BE2C (cell line): ENCODE measurements around the gene UBTD1.

Experiments
- DNase-seq: peaks from one replicate; pipeline ENCODE4 v3.0.0-alpha.2; 2020
- H3K27me3 ChIP-seq: fragments of 250-450 bp; sonication (Bioruptor Pico); 2 replicates; pipeline ENCODE4 v1.5.1; 2020; ENCODE audit warnings: mild to moderate bottlenecking
- H3K36me3 ChIP-seq: fragments of 250-450 bp; sonication (Bioruptor Pico); 2 replicates; pipeline ENCODE4 v1.5.1; 2020; ENCODE audit warnings: mild to moderate bottlenecking
- H3K4me1 ChIP-seq: fragments of 250-450 bp; sonication (Bioruptor Pico); 2 replicates; pipeline ENCODE4 v1.5.1; 2020
- H3K4me3 ChIP-seq: 2 replicates; pipeline ENCODE4 v1.5.1; 2011; ENCODE audit warnings: low read depth, low read length
- H3K9me3 ChIP-seq: fragments of 250-450 bp; sonication (Bioruptor Pico); 2 replicates; pipeline ENCODE4 v1.5.1; 2020
- TF ChIP-seq, protein P1 (sequence below): IDR thresholded peaks from 2 replicates; pipeline ENCODE4 v1.5.1; 2012; ENCODE audit warnings: mild to moderate bottlenecking, low read depth, low read length

Gene UBTD1

DNA sequence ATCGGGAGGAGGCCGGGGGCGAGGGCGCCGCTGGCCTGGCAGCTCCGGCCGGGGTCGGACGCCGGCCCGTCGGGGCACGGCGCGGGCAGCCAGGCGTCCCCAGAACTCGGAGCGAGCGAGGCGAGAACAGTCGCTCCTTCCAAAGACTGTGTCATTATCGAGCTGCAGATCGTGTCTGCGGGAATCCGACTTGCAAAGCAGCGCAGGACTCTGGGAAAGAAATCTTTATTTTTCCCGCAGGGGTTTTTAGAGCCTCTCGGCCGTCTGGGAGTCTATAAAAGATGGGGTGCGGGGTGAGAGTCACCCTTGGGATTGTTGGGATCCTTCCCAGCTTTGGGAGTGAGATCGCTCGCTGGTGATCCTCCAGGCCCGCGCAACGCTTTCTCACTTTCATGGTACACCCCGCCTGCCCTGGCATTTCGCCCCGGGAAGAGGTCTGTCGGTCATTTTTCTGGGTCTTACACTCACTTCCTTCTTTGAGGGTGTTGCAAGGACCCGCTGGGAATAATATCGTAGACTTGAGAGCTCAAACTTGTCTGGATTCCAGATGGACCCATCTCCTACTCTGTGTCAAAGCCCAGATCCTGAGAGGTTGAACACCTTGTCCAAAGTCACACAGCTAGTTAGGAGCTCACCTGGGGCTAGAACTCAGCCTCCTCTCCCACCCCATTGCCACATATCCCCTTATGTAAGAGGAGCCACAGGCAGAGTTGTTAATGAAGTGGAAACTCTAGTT is 1.0 kb downstream of the UBTD1 start:
- Histone ChIP-seq H3K4me1 (no peaks in the 10 kb centered on the region), H3K4me3 (peak overlapping the region; percentile 99), H3K27me3 (peaks cover 24% of the 10 kb centered on the region), H3K36me3 (no peaks in the 10 kb centered on the region), H3K9me3 (no peaks in the 10 kb centered on the region)
- TF ChIP-seq, protein P1, sequence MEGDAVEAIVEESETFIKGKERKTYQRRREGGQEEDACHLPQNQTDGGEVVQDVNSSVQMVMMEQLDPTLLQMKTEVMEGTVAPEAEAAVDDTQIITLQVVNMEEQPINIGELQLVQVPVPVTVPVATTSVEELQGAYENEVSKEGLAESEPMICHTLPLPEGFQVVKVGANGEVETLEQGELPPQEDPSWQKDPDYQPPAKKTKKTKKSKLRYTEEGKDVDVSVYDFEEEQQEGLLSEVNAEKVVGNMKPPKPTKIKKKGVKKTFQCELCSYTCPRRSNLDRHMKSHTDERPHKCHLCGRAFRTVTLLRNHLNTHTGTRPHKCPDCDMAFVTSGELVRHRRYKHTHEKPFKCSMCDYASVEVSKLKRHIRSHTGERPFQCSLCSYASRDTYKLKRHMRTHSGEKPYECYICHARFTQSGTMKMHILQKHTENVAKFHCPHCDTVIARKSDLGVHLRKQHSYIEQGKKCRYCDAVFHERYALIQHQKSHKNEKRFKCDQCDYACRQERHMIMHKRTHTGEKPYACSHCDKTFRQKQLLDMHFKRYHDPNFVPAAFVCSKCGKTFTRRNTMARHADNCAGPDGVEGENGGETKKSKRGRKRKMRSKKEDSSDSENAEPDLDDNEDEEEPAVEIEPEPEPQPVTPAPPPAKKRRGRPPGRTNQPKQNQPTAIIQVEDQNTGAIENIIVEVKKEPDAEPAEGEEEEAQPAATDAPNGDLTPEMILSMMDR, result no peak
- no peak for DNase-seq

DNA sequence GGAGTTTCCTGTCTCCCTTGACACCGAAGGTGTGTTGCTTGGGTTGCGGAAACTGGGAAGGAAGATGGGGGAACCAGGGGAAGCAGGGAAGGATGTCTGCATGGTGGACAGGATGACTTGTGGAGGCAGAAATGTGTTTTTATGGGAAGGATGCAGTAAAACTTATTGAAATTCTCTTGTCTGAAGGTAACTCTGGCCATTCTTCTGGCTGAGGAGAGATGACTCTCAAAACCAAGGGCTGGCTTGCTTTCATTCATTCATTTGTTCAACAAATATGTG is 1.5 kb downstream of the UBTD1 start:
- no peaks in the 10 kb centered on the region for H3K9me3 ChIP-seq
- no peaks in the 10 kb centered on the region for H3K36me3 ChIP-seq
- no peak for DNase-seq
- H3K4me1 ChIP-seq, result no peaks in the 10 kb centered on the region
- peaks cover 24% of the 10 kb centered on the region for H3K27me3 ChIP-seq
- no peak overlapping the region for H3K4me3 ChIP-seq
- TF ChIP-seq, protein P1, result no peak

DNA sequence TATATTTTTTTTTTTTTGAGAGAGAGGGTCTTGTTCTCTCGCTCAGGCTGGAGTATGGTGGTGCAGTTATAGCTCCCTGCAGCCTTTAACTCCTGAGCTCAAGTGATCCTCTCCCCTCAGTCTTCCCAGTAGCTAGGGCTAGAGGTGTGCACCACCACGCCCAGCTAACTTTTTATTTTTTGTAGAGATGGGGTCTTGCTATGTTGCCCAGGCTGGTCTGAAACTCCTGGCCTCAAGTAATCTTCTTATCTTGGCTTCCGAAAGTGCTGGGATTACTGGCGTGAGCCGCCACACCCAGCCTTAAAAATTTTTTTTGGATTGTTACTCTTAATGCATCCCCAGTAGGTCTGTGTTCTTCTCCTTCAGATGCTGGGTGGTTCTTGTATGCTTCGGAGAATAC is 4.2 kb downstream of the UBTD1 start:
- Histone ChIP-seq H3K9me3 (no peaks in the 10 kb centered on the region), H3K4me3 (no peak overlapping the region), H3K27me3 (peaks cover 24% of the 10 kb centered on the region), H3K4me1 (no peaks in the 10 kb centered on the region), H3K36me3 (no peaks in the 10 kb centered on the region)
- no peak for DNase-seq
- TF ChIP-seq, protein P1, result no peak

DNA sequence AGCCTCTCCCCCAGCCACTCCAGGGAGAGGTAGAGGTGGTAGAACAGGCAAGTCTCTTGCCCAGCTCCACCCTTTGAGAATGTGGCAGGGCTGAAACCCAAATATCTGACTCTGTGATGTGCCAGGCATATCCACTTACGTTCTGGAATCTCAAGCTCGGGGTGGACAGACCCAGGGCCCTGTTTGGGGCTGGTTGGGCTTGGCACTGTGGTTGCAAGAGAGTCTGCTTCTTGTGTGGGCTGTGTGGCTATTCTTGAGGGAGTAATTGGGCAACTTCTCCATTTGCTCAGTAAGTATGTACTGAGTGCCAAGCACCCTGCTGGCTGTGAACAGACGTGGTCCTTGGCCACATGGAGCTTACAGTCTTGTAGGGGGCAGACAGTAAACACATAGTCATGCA is 4.7 kb downstream of the UBTD1 start:
- no peak for DNase-seq
- H3K4me1 ChIP-seq, result no peaks in the 10 kb centered on the region
- TF ChIP-seq, protein P1, result no peak

DNA sequence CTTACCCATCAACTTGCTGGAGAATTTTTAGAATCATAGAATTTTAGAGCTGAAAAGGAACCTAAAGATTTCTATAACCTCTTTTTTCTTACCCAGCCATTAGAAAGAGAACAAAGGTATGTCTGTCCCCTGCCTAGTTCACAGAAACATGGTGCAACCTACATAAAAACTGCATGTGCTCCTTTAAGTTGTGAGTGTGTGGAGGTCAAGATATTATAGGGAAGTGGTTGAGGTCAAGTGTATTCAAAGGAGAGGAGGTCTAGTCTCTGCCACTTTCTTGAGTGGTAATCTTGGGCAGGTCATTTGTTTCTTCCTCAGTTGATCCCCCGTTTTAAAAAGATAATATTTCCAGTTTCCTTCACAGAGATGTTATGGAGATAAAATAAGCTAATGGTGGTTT is 6.4 kb downstream of the UBTD1 start:
- no peaks in the 10 kb centered on the region for H3K36me3 ChIP-seq
- TF ChIP-seq, protein P1, result no peak
- DNase-seq, result no peak
- H3K4me1 ChIP-seq, result no peaks in the 10 kb centered on the region
- no peak overlapping the region for H3K4me3 ChIP-seq
- peaks cover 14% of the 10 kb centered on the region for H3K27me3 ChIP-seq
- no peaks in the 10 kb centered on the region for H3K9me3 ChIP-seq

More for the DNA sequence above, 4.7 kb downstream of the UBTD1 start:
- no peaks in the 10 kb centered on the region for H3K36me3 ChIP-seq
- no peaks in the 10 kb centered on the region for H3K9me3 ChIP-seq
- no peak overlapping the region for H3K4me3 ChIP-seq
- peaks cover 24% of the 10 kb centered on the region for H3K27me3 ChIP-seq

DNA sequence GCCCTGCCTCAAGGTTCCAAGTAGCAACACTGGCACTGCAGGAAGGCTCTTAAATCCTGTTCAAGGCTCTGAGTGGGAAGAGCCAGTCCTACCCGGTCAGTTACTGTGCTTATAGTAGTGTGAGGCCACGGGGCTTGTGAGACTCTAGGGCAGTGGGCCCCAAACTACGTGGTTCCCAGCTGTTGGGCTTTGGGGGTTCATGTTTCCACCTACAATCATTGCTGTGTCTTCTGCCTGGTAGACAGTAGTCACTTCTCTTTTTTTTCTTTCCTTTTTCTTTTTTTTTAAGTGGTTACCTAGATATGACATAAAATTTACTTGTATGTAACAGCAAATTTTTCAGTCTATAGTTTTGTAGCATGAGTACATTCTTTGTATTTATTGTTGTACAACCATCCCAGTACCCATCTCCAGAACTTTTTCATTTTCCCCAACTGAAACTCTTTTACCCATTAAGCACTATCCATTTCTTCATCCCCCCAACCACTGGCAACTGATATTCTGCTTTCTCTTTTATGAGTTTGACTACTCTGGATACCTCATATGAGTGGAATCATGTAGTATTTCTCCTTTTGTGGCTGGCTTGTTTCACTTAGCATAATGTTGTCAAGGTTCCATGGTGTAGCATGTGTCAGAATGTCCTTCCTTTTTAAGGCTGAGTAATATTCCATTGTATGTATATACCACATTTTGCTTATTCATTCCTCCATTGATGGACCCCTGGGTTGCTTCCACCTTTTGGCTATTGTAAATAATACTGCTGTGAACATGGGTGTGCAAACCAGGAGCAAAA is 7.7 kb downstream of the UBTD1 start:
- Histone ChIP-seq H3K4me1 (no peaks in the 10 kb centered on the region), H3K9me3 (no peaks in the 10 kb centered on the region), H3K4me3 (no peak overlapping the region), H3K27me3 (peaks cover 2% of the 10 kb centered on the region), H3K36me3 (no peaks in the 10 kb centered on the region)
- TF ChIP-seq, protein P1, result no peak
- no peak for DNase-seq
